HepG2 (cell line): ENCODE measurements around the gene FMO2. TPM values are rescaled to one million over a fixed set of nuclear protein-coding genes. Genes with fewer than 3 reads are reported as not detected.

Source experiments
- ATAC-seq: fragments of 200-7000 bp; cut with Tn5 transposase; 3 replicates; pipeline ENCODE4 v1.9.1; 2020; ENCODE audit warnings: mild to moderate bottlenecking, moderate library complexity
- BruUV-seq: library from RNA; stranded (reverse); fragments of 400-500 nt; replicated peaks from 2 replicates; lab custom pipeline; 2021; lab: Mats Ljungman, UMichigan
- CTCF ChIA-PET: fragments of 300-600 bp; formaldehyde crosslinking; extraction: SDS; loops from one replicate; lab custom pipeline; 2021; ENCODE audit warnings: low total read pairs, inconsistent platforms, low intra/inter-chr PET ratio; lab: Yijun Ruan, JAX
- POLR2A ChIA-PET: fragments of 350-600 bp; sonication (Branson Sonifier 250); formaldehyde crosslinking; loops from one replicate; lab custom pipeline; 2020; ENCODE audit warnings: antibody characterized with exemption, inconsistent platforms; lab: Yijun Ruan, JAX
- DNase-seq: peaks from one replicate; pipeline ENCODE4 v3.0.0-alpha.2; 2015; ENCODE audit warnings: low spot score
- FAIRE-seq: peaks from 3 replicates; lab custom pipeline; 2011; peaks lifted over from hg19 to GRCh38; lab: Jason Lieb, UNC
- H2AFZ ChIP-seq: one replicate; pipeline ENCODE4 v1.6.1; 2011; ENCODE audit warnings: low read length, inconsistent platforms
- H3K27ac ChIP-seq: fragments of 300-600 bp; 3 replicates; pipeline ENCODE4 v1.8.0; 2011; ENCODE audit warnings: mixed run types, mild to moderate bottlenecking, mixed read lengths, low read length, inconsistent platforms; ENCODE audit not compliant: insufficient read depth; ENCODE audit errors: extremely low read length
- H3K27me3 ChIP-seq, 2 experiments: fragments of 200-600 bp in 1 of 2; 2 replicates in 1 of 2; 3 replicates in 1 of 2; pipeline versions ENCODE4 v1.6.0 to v1.8.0; 2011; ENCODE audit warnings: low read length in 2 of 2, mild to moderate bottlenecking in 2 of 2, moderate library complexity in 2 of 2, inconsistent platforms in 1 of 2; ENCODE audit not compliant: insufficient read depth in 2 of 2, control insufficient read depth in 1 of 2
- H3K36me3 ChIP-seq, 2 experiments: fragments of 200-600 bp in 1 of 2; replicated peaks in 1 of 2; 2 replicates in 1 of 2; 3 replicates in 1 of 2; pipeline versions ENCODE4 v1.5.1 to v1.8.0; 2011; ENCODE audit warnings: low read length in 2 of 2, inconsistent platforms in 1 of 2; ENCODE audit not compliant: insufficient read depth in 2 of 2, control insufficient read depth in 1 of 2
- H3K4me1 ChIP-seq: 2 replicates; pipeline ENCODE4 v1.5.1; 2012; ENCODE audit warnings: low read length, inconsistent platforms; ENCODE audit not compliant: insufficient read depth
- H3K4me2 ChIP-seq: 2 replicates; pipeline ENCODE4 v1.6.0; 2011; ENCODE audit warnings: low read depth, low read length, inconsistent platforms
- H3K4me3 ChIP-seq, 3 experiments: fragments of 200-600 bp in 1 of 3; sonication (generic), shearing (Covaris generic) in 1 of 3; replicated peaks in 1 of 3; 2 replicates each; pipeline ENCODE4 v1.5.1; 2011 to 2016; ENCODE audit warnings: low read length in 3 of 3, inconsistent platforms in 2 of 3, low read depth in 2 of 3, mild to moderate bottlenecking in 2 of 3, control low read depth in 1 of 3, mixed read lengths in 1 of 3; ENCODE audit not compliant: insufficient read depth in 1 of 3
- H3K79me2 ChIP-seq: one replicate; pipeline ENCODE4 v1.6.1; 2011; ENCODE audit warnings: low read length, inconsistent platforms; ENCODE audit not compliant: insufficient read depth
- H3K9ac ChIP-seq: 2 replicates; pipeline ENCODE4 v1.6.0; 2011; ENCODE audit warnings: mild to moderate bottlenecking, low read depth, low read length, inconsistent platforms; ENCODE audit not compliant: insufficient read depth
- H3K9me3 ChIP-seq: 2 replicates; pipeline ENCODE4 v1.5.1; 2012; ENCODE audit warnings: mild to moderate bottlenecking, low read length
- H4K20me1 ChIP-seq: 2 replicates; pipeline ENCODE4 v1.6.0; 2011; ENCODE audit warnings: inconsistent platforms, mild to moderate bottlenecking, low read length, moderate library complexity; ENCODE audit not compliant: insufficient read depth
- CBX2 ChIP-seq, 2 experiments: fragments of 200-600 bp in 1 of 2; sonication (generic); formaldehyde crosslinking in 1 of 2; IDR thresholded peaks; 2 replicates each; pipeline versions ENCODE4 v1.7.0 to v1.8.1; 2018 to 2022; ENCODE audit warnings: low read depth in 2 of 2, low read length in 1 of 2, mild to moderate bottlenecking in 1 of 2, missing genetic modification reagents in 1 of 2
- CEBPG ChIP-seq: IDR thresholded peaks from 2 replicates; pipeline ENCODE4 v1.6.1; 2016
- CREB1 ChIP-seq, 2 experiments: fragments of 450-650 bp in 1 of 2; IDR thresholded peaks; 2 replicates each; pipeline ENCODE4 v1.6.1; 2016 to 2017; ENCODE audit warnings: control low read depth in 1 of 2, mild to moderate bottlenecking in 1 of 2, missing compliant biosample characterization in 1 of 2, missing genetic modification characterization in 1 of 2
- ELK4 ChIP-seq: sonication (generic); formaldehyde crosslinking; IDR thresholded peaks from 2 replicates; pipeline ENCODE4 v1.9.0; 2021; ENCODE audit warnings: missing genetic modification reagents, borderline replicate concordance
- GABPA ChIP-seq, 2 experiments: IDR thresholded peaks; 2 replicates each; pipeline ENCODE4 v1.6.1; 2011 to 2016; ENCODE audit warnings: low read depth in 2 of 2, low read length in 1 of 2, missing biosample characterization in 1 of 2, missing genetic modification characterization in 1 of 2
- MED1 ChIP-seq: sonication (generic); formaldehyde crosslinking; IDR thresholded peaks from 2 replicates; pipeline ENCODE4 v1.4.0; 2020; ENCODE audit warnings: missing genetic modification reagents
- POGZ ChIP-seq: sonication (generic); formaldehyde crosslinking; IDR thresholded peaks from 2 replicates; pipeline ENCODE4 v1.4.0; 2020; ENCODE audit warnings: mild to moderate bottlenecking, missing genetic modification reagents
- TEAD3 ChIP-seq: optimal IDR thresholded peaks from 2 replicates; pipeline ENCODE3; 2016; ENCODE audit warnings: borderline replicate concordance
- TFAP4 ChIP-seq: sonication (generic); IDR thresholded peaks from 2 replicates; pipeline ENCODE4 v1.6.1; 2016; ENCODE audit warnings: low read depth, borderline replicate concordance
- TFDP1 ChIP-seq: IDR thresholded peaks from 2 replicates; pipeline ENCODE4 v1.6.1; 2016; ENCODE audit warnings: missing compliant biosample characterization, missing genetic modification reagents, borderline replicate concordance
- ZBTB49 ChIP-seq: sonication (generic); formaldehyde crosslinking; IDR thresholded peaks from 2 replicates; pipeline ENCODE4 v1.4.0; 2020; ENCODE audit warnings: missing genetic modification reagents, borderline replicate concordance
- ZNF138 ChIP-seq: sonication (generic); formaldehyde crosslinking; IDR thresholded peaks from 2 replicates; pipeline ENCODE4 v1.5.0; 2020; ENCODE audit warnings: mild to moderate bottlenecking, low read depth, missing genetic modification reagents
- WGBS: methylation state at CpG from one replicate; pipeline ENCODE4 v1.1.6; 2017; ENCODE audit warnings: low lambda C conversion rate; 5-methylcytosine and 5-hydroxymethylcytosine counted together
- in situ Hi-C: cut with HindIII; loops from 2 replicates; pipeline ENCODE4 v1.10.0; 2017; ENCODE audit warnings: low pct_unique_long_range_greater_than_20kb; ENCODE audit not compliant: extremely low pct_ligation_motif_present
- intact Hi-C: fragments of 100-400 bp; cut with micrococcal nuclease; formaldehyde crosslinking; loops from one replicate; pipeline ENCODE4 v1.10.0; 2022; ENCODE audit not compliant: unreplicated experiment
- polyA plus RNA-seq, 8 experiments: library from polyadenylated mRNA; depleted of rRNA in 3 of 8; stranded (reverse) in 7 of 8; unstranded in 1 of 8; fragments of >200 nt; fragmentation: Illumina TruSeq in 4 of 8; extraction: Trizol in 4 of 8; gene quantifications; 2 replicates each; pipeline versions ENCODE4 v1.2.1 to v1.2.3, GENCODE V29; 2011 to 2016; ENCODE audit warnings: low read depth in 4 of 8, missing spikeins in 1 of 8, mixed read lengths in 1 of 8; ENCODE audit not compliant: insufficient read depth in 1 of 8
- total RNA-seq, 5 experiments: library from RNA; depleted of rRNA; stranded (reverse); fragments of >200 nt; fragmentation: Illumina TruSeq; extraction: Trizol; gene quantifications; 2 replicates each; pipeline ENCODE4 v1.2.3, GENCODE V29; 2016; ENCODE audit warnings: low read depth in 1 of 5

The FMO2 gene
- total and polyA plus RNA-seq, 2 of the 13 experiments (the other 11 are each of a cell fraction or from before 2014, with no cell fraction given) = not detected

GRCh38 chr1:171141688-171142415 lies 43.2 kb upstream of the FMO2 start:
- intact Hi-C loops = no loop called here
- no peak overlapping the region for H2AFZ ChIP-seq
- no peaks in the 10 kb centered on the region for H3K9me3 ChIP-seq
- H3K4me2 ChIP-seq = peak overlapping the region; percentile 51
- ATAC-seq = peak; percentile 81
- H3K36me3 ChIP-seq = no peaks in the 10 kb centered on the region
- CTCF ChIA-PET = no interaction called here
- in situ Hi-C loops = no loop called here
- H3K4me1 ChIP-seq = peaks cover 23% of the 10 kb centered on the region
- no peak overlapping the region for H3K9ac ChIP-seq
- H3K27me3 ChIP-seq = no peaks in the 10 kb centered on the region
- H3K79me2 ChIP-seq = no peaks in the 10 kb centered on the region
- peak overlapping the region; percentile 44 for H3K27ac ChIP-seq
- POLR2A ChIA-PET = interaction anchor here (1.0 kb wide), 1 partner anchor 19 kb away, joined by 3 read pairs; no protein-coding TSS in a partner anchor
- H3K4me3 ChIP-seq = no peak overlapping the region
- 0% methylated on average over 6 of the region's 6 CpGs for WGBS
- peak; percentile 8 for FAIRE-seq
- no peaks in the 10 kb centered on the region for H4K20me1 ChIP-seq
- BruUV-seq = no TSS peak
- peak; percentile 7 for DNase-seq
- no peak for TF ChIP-seq CBX2 (IDR thresholded peaks at IDR 0.05; ENCODE audit: low read depth, low read length)
- no peak for TF ChIP-seq CBX2 (CRISPR knock-in tag; IDR thresholded peaks at IDR 0.05; ENCODE audit: low read depth)
- TF ChIP-seq ZBTB49 (CRISPR knock-in tag) = no peak
- TF ChIP-seq TFAP4 = no peak
- 0 out of 2 replicates have a peak, but pooled peaks have one; percentile 40 for TF ChIP-seq MED1 (CRISPR knock-in tag)
- no peak for TF ChIP-seq GABPA (IDR thresholded peaks at IDR 0.05; ENCODE audit: low read depth, low read length)
- TF ChIP-seq GABPA (CRISPR knock-in tag; IDR thresholded peaks at IDR 0.05; ENCODE audit: low read depth) = 0 out of 2 replicates have a peak, but pooled peaks have one; percentile 43
- TF ChIP-seq CREB1 (IDR thresholded peaks at IDR 0.05) = no peak
- 0 out of 2 replicates have a peak, but pooled peaks have one; percentile 38 for TF ChIP-seq CREB1 (CRISPR knock-in tag; IDR thresholded peaks at IDR 0.05)
- TF ChIP-seq POGZ = 0 out of 2 replicates have a peak, but pooled peaks have one; percentile 22
- TF ChIP-seq TEAD3 (CRISPR knock-in tag) = peak; percentile 66
- TF ChIP-seq TFDP1 (CRISPR knock-in tag) = peak; percentile 37; the same call in 1 of the 2 replicates
- TF ChIP-seq ELK4 (CRISPR knock-in tag) = no peak
- TF ChIP-seq ZNF138 (CRISPR knock-in tag) = no peak
- TF ChIP-seq CEBPG = peak; percentile 79
